HG02840 (cell line): ENCODE results near the gene TEX35.
"Not testable (repeated sequence)": the region's sequence is repeated elsewhere in the genome, so short reads cannot be mapped to it uniquely, and the experiment has no call there.

ENCODE experiments used
- ATAC-seq: cut with Tn5 transposase; IDR thresholded peaks from one replicate; pipeline ENCODE4 v1.9.1; 2021; ENCODE audit warnings: mild to moderate bottlenecking, moderate library complexity, moderate number of reproducible peaks; ENCODE audit not compliant: unreplicated experiment, low FRiP score

Gene TEX35

GRCh38 chr1:178493301-178493741 lies 19.6 kb upstream of the TEX35 start:
- ATAC-seq: no peak

- no peak for ATAC-seq
These were observed 18.3 kb upstream of the TEX35 start for GRCh38 chr1:178494569-178494971.

- ATAC-seq: no peak
These were observed 17.8 kb upstream of the TEX35 start for GRCh38 chr1:178495158-178495557.

GRCh38 chr1:178495741-178496409 lies 17.0 kb upstream of the TEX35 start:
- ATAC-seq: no peak

GRCh38 chr1:178496410-178497135 lies 16.3 kb upstream of the TEX35 start, which contains the start of gene CLEC20A:
Gene CLEC20A (minus strand): TSS chr1:178496964. CDS start chr1:178496939, 25 bp downstream.
- ATAC-seq: no peak

- ATAC-seq: no peak
These were observed 14.9 kb upstream of the TEX35 start for GRCh38 chr1:178497903-178498478.

GRCh38 chr1:178498896-178499675 lies 13.8 kb upstream of the TEX35 start:
- ATAC-seq: no peak

- ATAC-seq: no peak
These were observed 12.7 kb upstream of the TEX35 start for GRCh38 chr1:178500091-178500770.

GRCh38 chr1:178500936-178501554 lies 11.9 kb upstream of the TEX35 start:
- ATAC-seq: no peak

- no peak for ATAC-seq
These were observed 11.1 kb upstream of the TEX35 start for GRCh38 chr1:178501705-178502329.

- no peak for ATAC-seq
These were observed 10.6 kb upstream of the TEX35 start for GRCh38 chr1:178502330-178502714.

GRCh38 chr1:178502856-178503255 lies 10.1 kb upstream of the TEX35 start:
- ATAC-seq: no peak

GRCh38 chr1:178503316-178503715 lies 9.6 kb upstream of the TEX35 start:
- ATAC-seq: not testable (repeated sequence)

- ATAC-seq: no peak
These were observed 9.1 kb upstream of the TEX35 start for GRCh38 chr1:178503849-178504248.

GRCh38 chr1:178504286-178504685 lies 8.6 kb upstream of the TEX35 start:
- no peak for ATAC-seq

- no peak for ATAC-seq
These were observed 6.7 kb upstream of the TEX35 start for GRCh38 chr1:178506177-178506576.

- ATAC-seq: no peak
These were observed 6.2 kb upstream of the TEX35 start for GRCh38 chr1:178506669-178507068.

- no peak for ATAC-seq
These were observed 3.4 kb upstream of the TEX35 start for GRCh38 chr1:178509414-178510007.

- ATAC-seq: no peak
These were observed 2.8 kb upstream of the TEX35 start for GRCh38 chr1:178510155-178510554.
